HAP-1 (cell line): ENCODE measurements around the gene TOM1.

Experiments used
- DNase-seq, 2 experiments: peaks; one replicate each; pipeline ENCODE4 v3.0.0-alpha.2; 2016 to 2020; ENCODE audit warnings: low spot score in 2 of 2
- H3K27me3 ChIP-seq: fragments of 250-450 bp; sonication (Bioruptor Pico); 2 replicates; pipeline ENCODE4 v1.5.1; 2020; ENCODE audit warnings: low read depth, mild to moderate bottlenecking, moderate library complexity
- H3K36me3 ChIP-seq: fragments of 250-450 bp; sonication (Bioruptor Pico); replicated peaks from 2 replicates; pipeline ENCODE4 v1.5.1; 2020; ENCODE audit warnings: mild to moderate bottlenecking
- H3K4me1 ChIP-seq: fragments of 250-450 bp; sonication (Bioruptor Pico); 2 replicates; pipeline ENCODE4 v1.5.1; 2020; ENCODE audit warnings: mild to moderate bottlenecking
- H3K4me3 ChIP-seq: fragments of 250-450 bp; sonication (Bioruptor Pico); 2 replicates; pipeline ENCODE4 v1.5.1; 2020; ENCODE audit warnings: mild to moderate bottlenecking, moderate library complexity
- H3K9me3 ChIP-seq: fragments of 250-450 bp; sonication (Bioruptor Pico); 2 replicates; pipeline ENCODE4 v1.5.1; 2020; ENCODE audit warnings: mild to moderate bottlenecking, moderate library complexity
- in situ Hi-C: fragments of 300-500 bp; cut with MboI; formaldehyde crosslinking; loops from 3 replicates; pipeline ENCODE4 v1.14.3; 2020; ENCODE audit warnings: low sequenced_read_pairs, inconsistent platforms, mixed read lengths

TOM1 gene

GRCh38 chr22:35312198-35313059 lies 12.7 kb downstream of the TOM1 start:
- Histone ChIP-seq H3K27me3 (no peaks in the 10 kb centered on the region), H3K9me3 (no peaks in the 10 kb centered on the region), H3K36me3 (no peaks in the 10 kb centered on the region), H3K4me1 (no peaks in the 10 kb centered on the region), H3K4me3 (no peak overlapping the region)
- DNase-seq: no peak
- in situ Hi-C loops: no loop called here

GRCh38 chr22:35313311-35314121 lies 13.8 kb downstream of the TOM1 start:
- Histone ChIP-seq H3K9me3 (no peaks in the 10 kb centered on the region), H3K36me3 (no peaks in the 10 kb centered on the region), H3K27me3 (no peaks in the 10 kb centered on the region), H3K4me3 (no peak overlapping the region), H3K4me1 (no peaks in the 10 kb centered on the region)
- in situ Hi-C loops: no loop called here
- DNase-seq: no peak

- no peak for DNase-seq
- in situ Hi-C loops: no loop called here
- H3K4me3 ChIP-seq: no peak overlapping the region
- no peaks in the 10 kb centered on the region for H3K36me3 ChIP-seq
- H3K27me3 ChIP-seq: no peaks in the 10 kb centered on the region
- no peaks in the 10 kb centered on the region for H3K9me3 ChIP-seq
- no peaks in the 10 kb centered on the region for H3K4me1 ChIP-seq
Observed at GRCh38 chr22:35314161-35314942, 14.7 kb downstream of the TOM1 start.

- no peaks in the 10 kb centered on the region for H3K36me3 ChIP-seq
- H3K27me3 ChIP-seq: no peaks in the 10 kb centered on the region
- H3K9me3 ChIP-seq: no peaks in the 10 kb centered on the region
- no peak for DNase-seq
- no peaks in the 10 kb centered on the region for H3K4me1 ChIP-seq
- in situ Hi-C loops: no loop called here
- no peak overlapping the region for H3K4me3 ChIP-seq
Observed at GRCh38 chr22:35315141-35315854, 15.6 kb downstream of the TOM1 start.

GRCh38 chr22:35315855-35316745 lies 16.4 kb downstream of the TOM1 start:
- Histone ChIP-seq H3K4me1 (no peaks in the 10 kb centered on the region), H3K4me3 (no peak overlapping the region), H3K9me3 (no peaks in the 10 kb centered on the region), H3K36me3 (no peaks in the 10 kb centered on the region), H3K27me3 (no peaks in the 10 kb centered on the region)
- no peak for DNase-seq
- in situ Hi-C loops: no loop called here

- Histone ChIP-seq H3K4me1 (no peaks in the 10 kb centered on the region), H3K27me3 (no peaks in the 10 kb centered on the region), H3K4me3 (no peak overlapping the region), H3K9me3 (no peaks in the 10 kb centered on the region), H3K36me3 (no peaks in the 10 kb centered on the region)
- no peak for DNase-seq
- in situ Hi-C loops: no loop called here
Observed at GRCh38 chr22:35316751-35317150, 17.1 kb downstream of the TOM1 start.

GRCh38 chr22:35317680-35318290 lies 18.1 kb downstream of the TOM1 start:
- Histone ChIP-seq H3K4me1 (no peaks in the 10 kb centered on the region), H3K9me3 (no peaks in the 10 kb centered on the region), H3K27me3 (no peaks in the 10 kb centered on the region), H3K36me3 (no peaks in the 10 kb centered on the region), H3K4me3 (no peak overlapping the region)
- no peak for DNase-seq
- in situ Hi-C loops: no loop called here

GRCh38 chr22:35318346-35319215 lies 18.9 kb downstream of the TOM1 start:
- Histone ChIP-seq H3K27me3 (no peaks in the 10 kb centered on the region), H3K4me1 (no peaks in the 10 kb centered on the region), H3K4me3 (no peak overlapping the region), H3K9me3 (no peaks in the 10 kb centered on the region), H3K36me3 (no peaks in the 10 kb centered on the region)
- DNase-seq: no peak
- in situ Hi-C loops: no loop called here

GRCh38 chr22:35319244-35319985 lies 19.7 kb downstream of the TOM1 start:
- in situ Hi-C loops: no loop called here
- Histone ChIP-seq H3K4me1 (no peaks in the 10 kb centered on the region), H3K27me3 (no peaks in the 10 kb centered on the region), H3K36me3 (no peaks in the 10 kb centered on the region), H3K4me3 (no peak overlapping the region), H3K9me3 (no peaks in the 10 kb centered on the region)
- no peak for DNase-seq

GRCh38 chr22:35322126-35322525 lies 22.4 kb downstream of the TOM1 start:
- no peaks in the 10 kb centered on the region for H3K27me3 ChIP-seq
- in situ Hi-C loops: no loop called here
- no peak overlapping the region for H3K4me3 ChIP-seq
- no peaks in the 10 kb centered on the region for H3K4me1 ChIP-seq
- peaks cover 6% of the 10 kb centered on the region; the same call in 1 of the 2 replicates for H3K36me3 ChIP-seq
- DNase-seq: no peak
- no peaks in the 10 kb centered on the region for H3K9me3 ChIP-seq

GRCh38 chr22:35322893-35323292 lies 23.2 kb downstream of the TOM1 start:
- in situ Hi-C loops: no loop called here
- no peaks in the 10 kb centered on the region for H3K27me3 ChIP-seq
- no peaks in the 10 kb centered on the region for H3K9me3 ChIP-seq
- peaks cover 10% of the 10 kb centered on the region; the same call in 1 of the 2 replicates for H3K36me3 ChIP-seq
- no peak for DNase-seq
- no peak overlapping the region for H3K4me3 ChIP-seq
- no peaks in the 10 kb centered on the region for H3K4me1 ChIP-seq
